ENCODE measurements around the gene CLSTN1. TPM values are rescaled to one million over a fixed set of nuclear protein-coding genes. Genes with fewer than 3 reads are reported as not detected.

CLSTN1 gene
- total and polyA plus RNA-seq, 2 donors (not counting 1 experiment from before 2014, with no cell fraction given), result 34.9 to 81.4 TPM

- H3K4me3 Mint-ChIP-seq, result no peak overlapping the region
- peaks cover 20 to 31% of the 10 kb centered on the region in 2 donors for H3K4me1 ChIP-seq (ENCODE audit: control insufficient read depth in 2 of 2, insufficient read depth in 2 of 2, low read length in 2 of 2)
- 93% methylated on average over 4 of the region's 4 CpGs for WGBS (ENCODE audit: insufficient coverage)
- H3K9ac ChIP-seq (ENCODE audit: low read length), result no peak overlapping the region
- no peak overlapping the region for H3K4me3 ChIP-seq (ENCODE audit: control extremely low read depth in 1 of 5, extremely low read depth in 1 of 5, insufficient read depth in 1 of 5, low read depth in 2 of 5, low read length in 4 of 5)
- H2AFZ ChIP-seq (ENCODE audit: insufficient read depth, low read depth, low read length, poor library complexity, severe bottlenecking), result no peak overlapping the region
- no peak overlapping the region for H3K27ac Mint-ChIP-seq
- ChIA-PET CTCF (interaction anchor here (0.8 to 2.4 kb wide), 5 partner anchors 12 to 69 kb away, joined by 3 to 12 read pairs (median 4); no protein-coding TSS in a partner anchor), POLR2A (interaction anchor here (0.6 kb wide), 1 partner anchor 66 kb away, joined by 5 read pairs; no protein-coding TSS in a partner anchor)
- no peak for TF ChIP-seq CTCF (IDR thresholded peaks at IDR 0.05)
- no peak for TF ChIP-seq EZH2 (IDR thresholded peaks at IDR 0.05; ENCODE audit: borderline replicate concordance, insufficient read depth, low read depth, low read length, poor library complexity, severe bottlenecking)
- peaks cover 0 to 11% (median 7%) of the 10 kb centered on the region in 3 donors for H3K9me3 ChIP-seq (ENCODE audit: control extremely low read depth in 1 of 3, control insufficient read depth in 2 of 3, insufficient read depth in 1 of 3, low read length in 2 of 3)
- peaks cover 21% of the 10 kb centered on the region for H3K4me1 Mint-ChIP-seq
- H3K4me2 ChIP-seq (replicated peaks; ENCODE audit: low read depth, low read length, poor library complexity, severe bottlenecking), result no peak overlapping the region
- intact Hi-C loops (cut with micrococcal nuclease), result no loop called here
- no peaks in the 10 kb centered on the region for H4K20me1 ChIP-seq (ENCODE audit: control insufficient read depth, insufficient read depth, low read length, poor library complexity, severe bottlenecking)
- H3K27me3 Mint-ChIP-seq, result no peaks in the 10 kb centered on the region
- no peak for ATAC-seq (ENCODE audit: low read depth)
- H3K9me3 Mint-ChIP-seq (ENCODE audit: insufficient read depth), result no peaks in the 10 kb centered on the region
- peaks cover 9% of the 10 kb centered on the region for H3K79me2 ChIP-seq (ENCODE audit: control insufficient read depth, insufficient read depth, low read length)
- no peaks in the 10 kb centered on the region for H3K36me3 ChIP-seq (replicated peaks in 1 of 2; ENCODE audit: control extremely low read depth in 1 of 2, control insufficient read depth in 1 of 2, extremely low read depth in 1 of 2, insufficient read depth in 2 of 2, low read length in 1 of 2)
- H3K27me3 ChIP-seq (replicated peaks in 1 of 4; ENCODE audit: control extremely low read depth in 1 of 4, control insufficient read depth in 3 of 4, insufficient read depth in 4 of 4, low read length in 3 of 4), result no peaks in the 10 kb centered on the region
- H3K27ac ChIP-seq (ENCODE audit: low read length in 2 of 2), result no peak overlapping the region
- no peak for DNase-seq
Measured at GRCh38 chr1:9853249-9853595, 29.5 kb upstream of the CLSTN1 start.

- no peaks in the 10 kb centered on the region for H3K27me3 Mint-ChIP-seq
- Histone ChIP-seq H3K79me2 (ENCODE audit: control insufficient read depth, insufficient read depth, low read length) (peaks cover 9% of the 10 kb centered on the region), H3K27ac (ENCODE audit: low read length in 2 of 2) (no peak overlapping the region), H3K9ac (ENCODE audit: low read length) (no peak overlapping the region), H3K4me3 (ENCODE audit: control extremely low read depth in 1 of 5, extremely low read depth in 1 of 5, insufficient read depth in 1 of 5, low read depth in 2 of 5, low read length in 4 of 5) (no peak overlapping the region), H2AFZ (ENCODE audit: insufficient read depth, low read depth, low read length, poor library complexity, severe bottlenecking) (no peak overlapping the region), H3K9me3 (ENCODE audit: control extremely low read depth in 1 of 3, control insufficient read depth in 2 of 3, insufficient read depth in 1 of 3, low read length in 2 of 3) (peaks cover 0 to 10% (median 7%) of the 10 kb centered on the region in 3 donors), H3K4me2 (replicated peaks; ENCODE audit: low read depth, low read length, poor library complexity, severe bottlenecking) (no peak overlapping the region), H4K20me1 (ENCODE audit: control insufficient read depth, insufficient read depth, low read length, poor library complexity, severe bottlenecking) (no peaks in the 10 kb centered on the region), H3K27me3 (replicated peaks in 1 of 4; ENCODE audit: control extremely low read depth in 1 of 4, control insufficient read depth in 3 of 4, insufficient read depth in 4 of 4, low read length in 3 of 4) (no peaks in the 10 kb centered on the region), H3K36me3 (replicated peaks in 1 of 2; ENCODE audit: control extremely low read depth in 1 of 2, control insufficient read depth in 1 of 2, extremely low read depth in 1 of 2, insufficient read depth in 2 of 2, low read length in 1 of 2) (no peaks in the 10 kb centered on the region), H3K4me1 (ENCODE audit: control insufficient read depth in 2 of 2, insufficient read depth in 2 of 2, low read length in 2 of 2) (peaks cover 21 to 36% of the 10 kb centered on the region in 2 donors)
- no peak for DNase-seq
- TF ChIP-seq EZH2 (IDR thresholded peaks at IDR 0.05; ENCODE audit: borderline replicate concordance, insufficient read depth, low read depth, low read length, poor library complexity, severe bottlenecking), result no peak
- TF ChIP-seq CTCF (IDR thresholded peaks at IDR 0.05), result no peak
- H3K9me3 Mint-ChIP-seq (ENCODE audit: insufficient read depth), result no peaks in the 10 kb centered on the region
- intact Hi-C loops (cut with micrococcal nuclease), result no loop called here
- CTCF ChIA-PET, result interaction anchor here (0.8 to 2.4 kb wide), 5 partner anchors 13 to 68 kb away, joined by 3 to 12 read pairs (median 4); no protein-coding TSS in a partner anchor
- no peak overlapping the region for H3K27ac Mint-ChIP-seq
- 89% methylated on average over 5 of the region's 12 CpGs for WGBS (ENCODE audit: insufficient coverage)
- peaks cover 26% of the 10 kb centered on the region for H3K4me1 Mint-ChIP-seq
- no peak overlapping the region for H3K4me3 Mint-ChIP-seq
- ATAC-seq (ENCODE audit: low read depth), result no peak
- POLR2A ChIA-PET, result interaction anchor here (0.6 kb wide), 1 partner anchor 66 kb away, joined by 5 read pairs; no protein-coding TSS in a partner anchor
Measured at GRCh38 chr1:9852410-9853248, 28.9 kb upstream of the CLSTN1 start.

Measured in B cell (primary cell).